HG02759 (cell line): ENCODE measurements around the gene TARBP1.
"Not testable (repeated sequence)": the region's sequence is repeated elsewhere in the genome, so short reads cannot be mapped to it uniquely, and the experiment has no call there.

ENCODE experiments used
- ATAC-seq: cut with Tn5 transposase; IDR thresholded peaks from one replicate; pipeline ENCODE4 v1.9.1; 2021; ENCODE audit warnings: mild to moderate bottlenecking, moderate library complexity; ENCODE audit not compliant: unreplicated experiment

TARBP1 gene

DNA sequence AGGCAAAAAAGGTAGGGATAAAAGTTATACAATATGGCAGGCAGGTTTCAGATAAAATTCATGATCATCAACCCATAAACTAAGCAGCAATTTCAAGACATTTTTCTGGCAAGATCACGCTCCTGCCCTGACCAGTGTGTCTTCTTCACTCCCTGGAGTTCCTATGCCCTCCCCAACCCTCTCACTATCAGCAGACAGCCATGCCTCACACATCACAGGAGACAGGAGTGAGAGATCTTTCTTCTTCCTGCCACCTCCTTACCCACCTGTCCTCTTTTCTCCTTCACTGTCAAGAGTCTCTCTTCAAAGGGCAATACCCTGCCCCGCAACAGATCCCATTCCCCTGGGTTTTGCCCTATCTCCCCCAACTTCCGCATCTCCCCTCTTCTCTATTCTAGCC lies 77.3 kb downstream of the TARBP1 start:
- ATAC-seq: no peak

GRCh38 chr1:234400773-234401172 lies 78.2 kb downstream of the TARBP1 start:
- no peak for ATAC-seq

GRCh38 chr1:234399515-234399914 lies 79.5 kb downstream of the TARBP1 start:
- not testable (repeated sequence) for ATAC-seq

- ATAC-seq: peak; percentile 58
These were observed 80.1 kb downstream of the TARBP1 start for GRCh38 chr1:234398849-234399381.

GRCh38 chr1:234397732-234398131 lies 81.2 kb downstream of the TARBP1 start:
- ATAC-seq: no peak

DNA sequence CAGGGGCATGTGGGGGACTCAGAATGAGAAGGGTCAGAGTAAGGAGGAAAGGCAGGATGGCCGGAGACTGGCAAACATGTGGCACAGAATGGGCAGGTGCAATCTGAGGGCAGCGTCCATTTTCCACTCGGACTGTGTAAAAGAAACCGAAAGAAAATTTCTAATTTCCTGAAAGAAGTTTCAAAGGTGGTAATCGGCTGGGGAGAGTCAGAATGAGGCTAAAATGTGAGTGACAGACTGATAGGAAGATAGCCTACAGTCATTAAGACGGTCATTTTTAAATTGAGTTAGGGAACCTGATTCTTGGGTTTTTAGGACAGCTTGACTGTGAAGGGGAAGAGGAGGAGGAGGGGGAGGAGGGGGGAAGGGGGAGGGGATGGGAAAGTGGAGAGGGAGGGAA lies 82.1 kb downstream of the TARBP1 start:
- no peak for ATAC-seq

GRCh38 chr1:234396092-234396491 lies 82.9 kb downstream of the TARBP1 start:
- ATAC-seq: no peak

GRCh38 chr1:234395297-234395696 lies 83.7 kb downstream of the TARBP1 start:
- ATAC-seq: no peak

GRCh38 chr1:234393190-234393589 lies 85.8 kb downstream of the TARBP1 start:
- ATAC-seq: no peak

DNA sequence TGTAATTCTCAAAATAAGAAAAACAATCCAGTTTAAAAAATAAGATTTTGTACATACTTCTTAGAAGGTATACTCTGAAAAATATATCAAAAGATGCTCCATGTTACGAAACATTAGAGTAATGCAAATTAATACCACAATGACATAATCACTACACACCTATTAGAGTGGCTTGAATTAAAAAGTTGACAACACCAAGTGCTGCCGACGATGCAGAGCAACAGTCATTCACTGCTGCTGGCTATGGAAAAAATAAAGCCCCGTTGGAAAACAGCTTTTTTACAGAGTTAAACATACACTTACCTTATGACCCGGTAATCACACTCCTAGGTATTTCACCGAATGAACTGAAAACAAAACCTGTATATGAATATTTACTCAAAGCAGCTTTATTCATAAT lies 90.9 kb downstream of the TARBP1 start:
- no peak for ATAC-seq

- no peak for ATAC-seq
These were observed 92.9 kb downstream of the TARBP1 start for GRCh38 chr1:234386122-234386521.

GRCh38 chr1:234381699-234382555 lies 97.1 kb downstream of the TARBP1 start:
- no peak for ATAC-seq

DNA sequence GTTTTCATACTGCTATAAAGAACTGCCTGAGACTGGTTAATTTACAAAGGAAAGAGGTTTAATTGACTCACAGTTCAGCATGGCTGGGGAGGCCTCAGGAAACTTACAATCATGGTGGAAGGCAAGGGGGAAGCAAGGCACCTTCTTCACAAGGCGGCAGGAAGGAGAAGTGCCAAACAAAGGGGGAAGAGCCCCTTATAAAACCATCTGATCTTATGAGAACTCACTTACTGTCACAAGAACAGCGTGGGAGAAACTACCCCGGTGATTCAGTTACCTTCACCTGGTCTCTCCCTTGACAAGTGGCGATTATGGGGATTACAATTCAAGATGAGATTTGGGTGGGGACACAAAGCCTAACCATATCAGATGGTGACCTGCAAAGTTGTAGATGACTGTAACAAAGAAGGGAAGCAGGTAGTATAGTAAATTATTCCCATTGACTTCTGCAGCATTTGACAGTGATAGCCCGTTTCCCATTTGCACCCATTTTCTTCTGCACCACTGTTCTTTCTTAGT lies 99.3 kb downstream of the TARBP1 start:
- not testable (repeated sequence) for ATAC-seq

GRCh38 chr1:234375672-234376071 lies 103.3 kb downstream of the TARBP1 start:
- no peak for ATAC-seq

- ATAC-seq: peak; percentile 14
These were observed 105.1 kb downstream of the TARBP1 start for GRCh38 chr1:234373959-234374254.

GRCh38 chr1:234373064-234373958 lies 105.7 kb downstream of the TARBP1 start, which contains the start of gene COA6:
Gene COA6 (plus strand): TSS chr1:234373456. CDS start chr1:234373467, 11 bp downstream.
- ATAC-seq: peak; percentile 94

GRCh38 chr1:234372011-234372757 lies 106.8 kb downstream of the TARBP1 start:
- no peak for ATAC-seq

- ATAC-seq: no peak
These were observed 107.6 kb downstream of the TARBP1 start for GRCh38 chr1:234371414-234371813.

- ATAC-seq: no peak
These were observed 109.2 kb downstream of the TARBP1 start for GRCh38 chr1:234369784-234370183.

GRCh38 chr1:234369033-234369430 lies 109.9 kb downstream of the TARBP1 start:
- no peak for ATAC-seq
